Omental fat pad (tissue), 4 donors: ENCODE results near the gene MROH2A. TPM values are rescaled to one million over a fixed set of nuclear protein-coding genes. Genes with fewer than 3 reads are reported as not detected.
"Not testable (repeated sequence)": the region's sequence is repeated elsewhere in the genome, so short reads cannot be mapped to it uniquely, and the experiment has no call there.

Source experiments
- ATAC-seq: fragments of 150-250 bp; one replicate; pipeline ENCODE4 v1.9.1; 2016; ENCODE audit warnings: mild to moderate bottlenecking, moderate library complexity; ENCODE audit not compliant: low FRiP score
- DNase-seq: peaks from one replicate; pipeline ENCODE4 v3.0.0-alpha.2; 2019; ENCODE audit warnings: low spot score
- total RNA-seq, 4 donors: library from RNA; depleted of rRNA; stranded (reverse); fragments of >200 nt; gene quantifications; one replicate each; pipeline ENCODE4 v1.1.0, GENCODE V29; 2016
- TF ChIP-seq, protein P1 (sequence below), 3 donors: fragments of 450-650 bp; IDR thresholded peaks; one replicate each; pipeline ENCODE4 v1.5.1; 2016 to 2017; ENCODE audit warnings: antibody characterized with exemption in 3 of 3, mild to moderate bottlenecking in 3 of 3, moderate library complexity in 2 of 3

The MROH2A gene, protein sequence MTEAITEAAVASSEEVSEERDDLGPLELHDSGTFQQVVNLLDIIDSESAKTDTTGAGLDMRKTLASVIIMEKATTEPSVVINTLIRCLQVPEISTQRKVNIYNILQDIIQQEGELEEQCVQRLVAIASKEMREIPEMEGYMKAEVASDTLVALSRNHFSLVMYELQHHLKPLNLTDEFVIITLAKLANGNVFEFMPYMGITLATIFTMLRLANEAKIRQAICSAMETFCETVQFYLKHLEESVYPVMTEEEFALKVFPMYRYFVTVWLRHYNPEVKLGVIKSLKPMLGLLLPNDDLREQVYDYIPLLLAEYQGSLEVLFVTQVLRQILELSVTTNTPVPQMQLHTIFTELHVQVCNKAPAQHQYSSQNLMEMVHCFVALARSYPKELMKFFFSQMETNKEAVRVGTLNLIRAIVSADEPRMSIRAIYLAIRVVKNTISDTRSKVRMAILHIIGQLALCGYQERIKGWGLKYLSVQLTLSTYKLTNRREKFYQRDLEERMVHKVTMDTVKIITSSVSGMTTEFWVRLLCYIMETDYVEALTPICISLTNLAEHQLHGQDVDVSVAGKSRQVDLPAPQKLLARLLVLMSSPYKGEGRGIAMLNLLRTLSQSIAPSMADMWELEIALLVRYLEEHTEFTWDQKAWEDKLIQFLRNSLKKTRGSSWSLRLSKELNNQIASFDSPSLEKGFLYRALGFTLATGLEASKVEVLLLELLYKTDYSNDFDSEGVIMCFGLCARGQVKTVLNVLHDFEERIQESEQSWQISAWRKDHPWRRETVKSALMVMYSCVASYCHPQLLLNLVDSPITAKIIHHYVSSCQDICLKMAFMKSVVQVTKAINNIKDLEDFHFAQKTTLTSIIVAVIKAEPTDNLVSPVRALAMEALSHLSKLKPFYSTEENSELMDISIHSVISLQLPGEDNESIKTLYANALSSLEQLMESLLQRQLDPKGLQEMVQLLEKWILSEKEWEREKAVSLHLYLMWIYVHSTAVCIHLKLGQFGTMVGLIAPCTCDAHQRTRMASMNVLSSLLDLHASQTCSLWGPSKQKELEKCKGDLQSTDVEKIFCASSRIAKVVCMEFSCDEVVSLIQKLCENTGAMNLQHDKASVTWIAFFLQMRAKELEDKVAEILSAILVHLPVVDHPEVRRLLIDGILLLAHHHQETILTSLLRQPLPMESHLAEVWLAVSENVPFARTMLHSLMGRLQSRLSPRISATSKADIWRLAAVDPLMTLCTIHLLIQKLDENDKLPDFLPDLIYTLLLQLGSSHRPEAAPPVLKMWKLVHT (N-terminal part only)
- not detected for total RNA-seq

DNA sequence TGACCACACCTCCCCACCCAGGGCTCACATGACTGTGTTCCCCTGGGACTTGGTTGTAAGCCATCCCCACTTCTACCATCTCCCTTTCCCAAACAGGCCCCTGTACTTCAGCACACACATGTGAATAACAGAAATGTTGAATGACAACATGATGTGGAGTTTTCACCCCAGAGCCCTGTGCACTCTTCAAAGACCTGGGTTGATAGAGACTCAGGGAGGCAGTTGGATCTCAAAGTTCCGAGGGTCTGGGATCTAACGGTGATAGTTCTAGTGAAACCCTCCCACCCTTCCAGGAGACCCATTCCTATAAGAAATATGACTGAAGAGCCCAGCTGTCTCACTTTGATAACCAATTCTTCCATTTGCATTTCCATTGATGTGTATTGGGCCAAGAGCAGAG lies at the start of gene MROH2A:
MROH2A (plus strand) TSS at position 301 of the 400 bp plus-strand sequence. CDS start 1,029 bp downstream, outside the sequence.
- TF ChIP-seq, protein P1, sequence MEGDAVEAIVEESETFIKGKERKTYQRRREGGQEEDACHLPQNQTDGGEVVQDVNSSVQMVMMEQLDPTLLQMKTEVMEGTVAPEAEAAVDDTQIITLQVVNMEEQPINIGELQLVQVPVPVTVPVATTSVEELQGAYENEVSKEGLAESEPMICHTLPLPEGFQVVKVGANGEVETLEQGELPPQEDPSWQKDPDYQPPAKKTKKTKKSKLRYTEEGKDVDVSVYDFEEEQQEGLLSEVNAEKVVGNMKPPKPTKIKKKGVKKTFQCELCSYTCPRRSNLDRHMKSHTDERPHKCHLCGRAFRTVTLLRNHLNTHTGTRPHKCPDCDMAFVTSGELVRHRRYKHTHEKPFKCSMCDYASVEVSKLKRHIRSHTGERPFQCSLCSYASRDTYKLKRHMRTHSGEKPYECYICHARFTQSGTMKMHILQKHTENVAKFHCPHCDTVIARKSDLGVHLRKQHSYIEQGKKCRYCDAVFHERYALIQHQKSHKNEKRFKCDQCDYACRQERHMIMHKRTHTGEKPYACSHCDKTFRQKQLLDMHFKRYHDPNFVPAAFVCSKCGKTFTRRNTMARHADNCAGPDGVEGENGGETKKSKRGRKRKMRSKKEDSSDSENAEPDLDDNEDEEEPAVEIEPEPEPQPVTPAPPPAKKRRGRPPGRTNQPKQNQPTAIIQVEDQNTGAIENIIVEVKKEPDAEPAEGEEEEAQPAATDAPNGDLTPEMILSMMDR (IDR thresholded peaks at IDR 0.05) = no peak
- DNase-seq (no peak), ATAC-seq (no peak)

DNA sequence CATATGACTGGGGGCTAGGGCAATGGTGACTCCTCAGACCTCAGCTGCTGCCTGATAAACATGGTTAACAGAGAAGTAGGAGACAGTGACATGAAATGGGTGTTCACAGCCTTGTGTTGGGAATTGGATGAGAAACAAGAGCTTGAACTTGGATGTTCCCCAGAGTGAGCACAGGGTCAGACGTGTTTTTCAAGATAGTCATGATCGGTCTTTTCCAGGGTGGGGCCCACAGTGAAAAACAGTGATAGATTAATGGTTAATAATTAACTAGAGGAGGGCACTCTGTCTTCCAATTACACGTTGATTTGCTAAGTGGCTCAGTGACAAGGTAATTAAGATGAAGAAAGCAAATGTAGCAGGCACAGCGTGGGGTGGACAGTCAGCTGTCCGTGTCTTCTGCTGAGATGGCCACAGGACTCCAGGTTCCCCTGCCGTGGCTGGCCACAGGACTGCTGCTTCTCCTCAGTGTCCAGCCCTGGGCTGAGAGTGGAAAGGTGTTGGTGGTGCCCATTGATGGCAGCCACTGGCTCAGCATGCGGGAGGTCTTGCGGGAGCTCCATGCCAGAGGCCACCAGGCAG lies 49.3 kb upstream of the MROH2A start, which contains the start of gene UGT1A3:
UGT1A3 (plus strand) TSS at position 320 of the 579 bp plus-strand sequence; CDS start at position 405, 85 bp downstream.
- DNase-seq (no peak), ATAC-seq (no peak)
- TF ChIP-seq, protein P1 (IDR thresholded peaks at IDR 0.05) = no peak

DNA sequence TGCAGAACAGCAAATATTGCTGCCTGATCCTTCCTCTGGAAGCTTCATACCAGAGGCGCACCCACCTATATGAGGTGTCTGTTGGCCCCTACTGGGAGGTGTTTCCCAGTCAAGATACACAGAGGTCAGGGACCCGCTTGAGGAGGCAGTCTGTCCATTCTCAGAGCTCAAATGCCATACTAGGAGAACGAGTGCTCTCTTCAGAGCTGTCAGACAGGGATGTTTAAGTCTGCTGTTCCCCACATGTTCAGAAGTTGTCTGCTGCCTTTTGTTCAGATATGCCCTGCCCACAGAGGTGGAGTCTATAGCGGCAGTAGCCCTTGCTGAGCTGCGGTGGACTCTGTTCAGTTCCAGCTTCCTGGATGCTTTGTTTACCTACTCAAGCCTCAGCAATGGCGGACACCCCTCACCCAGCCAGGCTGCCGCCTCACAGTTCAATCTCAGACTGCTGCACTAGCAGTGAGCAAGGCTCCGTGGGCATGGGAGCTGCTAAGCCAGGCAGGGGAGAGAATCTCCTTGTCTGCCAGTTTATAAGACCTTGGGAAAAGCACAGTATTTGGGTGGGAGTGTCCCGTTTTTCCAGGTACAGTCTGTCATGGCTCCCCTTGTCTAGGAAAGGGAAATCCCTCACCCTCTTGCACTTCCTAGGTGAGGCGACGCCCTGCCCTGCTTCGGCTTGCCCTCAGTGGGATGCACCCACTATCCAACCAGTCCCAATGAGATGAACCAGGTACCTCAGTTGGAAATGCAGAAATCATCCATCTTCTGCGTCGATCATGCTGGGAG lies 41.1 kb upstream of the MROH2A start:
- ATAC-seq, DNase-seq: not testable (repeated sequence)

DNA sequence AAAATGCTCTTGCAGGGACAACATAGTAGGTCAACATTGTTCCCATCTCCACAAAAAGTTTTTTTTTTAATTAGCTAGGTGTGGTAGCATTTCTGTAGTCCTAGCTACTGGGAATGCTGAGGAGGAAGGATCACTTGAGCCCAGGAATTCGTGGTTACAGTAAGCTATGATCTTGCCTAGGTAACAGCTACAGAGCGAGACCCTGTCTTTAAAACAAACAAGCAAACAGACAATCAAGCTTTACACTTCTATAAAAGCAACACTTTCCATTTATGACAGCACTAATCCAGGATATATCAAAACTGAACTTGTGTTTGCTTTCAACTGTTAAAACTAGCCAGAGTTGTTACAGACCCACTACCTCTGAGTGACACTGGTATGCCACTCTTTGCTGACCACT lies 37.3 kb upstream of the MROH2A start:
- no peak for ATAC-seq
- DNase-seq = no peak

DNA sequence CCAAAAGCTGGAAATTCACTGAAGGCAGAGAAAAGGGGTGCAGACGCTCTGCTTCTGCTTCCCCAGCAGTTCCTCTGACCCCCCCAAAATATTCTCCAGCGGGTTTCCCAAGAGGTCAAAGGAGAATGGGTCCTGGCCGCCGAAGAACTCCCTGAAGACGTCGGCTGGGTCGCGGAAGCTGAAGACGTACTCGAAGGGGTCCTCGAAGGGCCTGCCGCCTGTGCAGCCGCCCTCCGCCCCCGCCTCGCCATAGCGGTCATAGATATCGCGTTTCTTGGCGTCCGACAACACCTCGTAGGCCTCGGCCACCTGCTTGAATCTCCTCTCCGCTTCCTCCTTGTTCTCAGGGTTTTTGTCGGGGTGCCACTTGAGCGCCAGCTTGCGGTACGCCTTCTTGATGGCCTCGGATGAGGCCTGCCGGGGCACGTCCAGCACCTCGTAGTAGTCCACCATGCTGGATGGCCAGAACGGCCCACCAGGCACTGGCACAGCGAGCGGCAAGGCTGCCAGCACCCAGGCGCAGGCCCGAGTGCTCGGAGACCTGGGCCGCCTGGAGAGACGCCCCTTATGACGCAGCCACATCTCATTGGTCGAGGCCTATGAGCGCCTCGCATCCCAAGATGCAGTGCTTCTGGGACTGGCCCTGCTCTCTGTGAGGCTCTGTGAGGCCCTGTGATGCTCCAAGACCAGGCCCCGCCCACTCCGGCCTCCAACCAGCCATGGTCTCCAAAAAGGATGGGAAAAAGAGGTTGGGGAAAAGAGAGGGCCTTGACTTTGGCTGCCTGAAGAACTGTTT lies 34.5 kb upstream of the MROH2A start:
- no peak for DNase-seq
- ATAC-seq = no peak
- TF ChIP-seq, protein P1 (IDR thresholded peaks at IDR 0.05) = no peak

More for the DNA sequence above, 37.3 kb upstream of the MROH2A start:
- TF ChIP-seq, protein P1 (IDR thresholded peaks at IDR 0.05) = no peak
